Choroid plexus epithelial cell (primary cell): ENCODE measurements around the gene ARHGAP8.

Experiments
- DNase-seq: peaks from one replicate; pipeline ENCODE4 v3.0.0-alpha.2; 2010; ENCODE audit warnings: low read depth
- H3K4me3 ChIP-seq: 2 replicates; pipeline ENCODE4 v1.5.1; 2011; ENCODE audit warnings: low read depth, mild to moderate bottlenecking, control low read depth, low read length, moderate library complexity
- TF ChIP-seq, protein P1 (sequence below): conservative IDR thresholded peaks from 2 replicates; pipeline ENCODE4 v1.5.1; 2011; ENCODE audit warnings: low read depth, mild to moderate bottlenecking, control low read depth, inconsistent platforms, low read length, moderate library complexity

Gene ARHGAP8

DNA sequence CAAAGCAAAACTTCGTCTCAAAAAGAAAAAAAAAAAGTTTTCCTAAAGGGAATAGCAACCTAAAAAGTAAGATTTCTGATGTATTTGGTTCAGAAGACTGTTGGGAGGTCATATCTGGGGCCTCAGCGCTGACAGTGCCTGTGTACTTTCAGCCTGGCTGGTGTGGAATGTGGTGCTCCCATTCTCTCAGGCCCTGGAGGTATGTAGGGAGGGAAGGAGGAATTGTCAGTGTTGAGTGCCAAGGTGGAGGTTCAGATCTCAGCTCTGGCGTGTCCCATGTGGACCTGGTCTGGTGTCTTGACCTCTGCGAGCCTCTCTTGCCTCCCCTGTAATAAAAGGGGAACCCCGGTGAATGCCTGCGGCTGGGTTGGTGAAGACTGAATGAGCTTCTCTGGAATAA lies 28.0 kb upstream of the ARHGAP8 start:
- TF ChIP-seq, protein P1, sequence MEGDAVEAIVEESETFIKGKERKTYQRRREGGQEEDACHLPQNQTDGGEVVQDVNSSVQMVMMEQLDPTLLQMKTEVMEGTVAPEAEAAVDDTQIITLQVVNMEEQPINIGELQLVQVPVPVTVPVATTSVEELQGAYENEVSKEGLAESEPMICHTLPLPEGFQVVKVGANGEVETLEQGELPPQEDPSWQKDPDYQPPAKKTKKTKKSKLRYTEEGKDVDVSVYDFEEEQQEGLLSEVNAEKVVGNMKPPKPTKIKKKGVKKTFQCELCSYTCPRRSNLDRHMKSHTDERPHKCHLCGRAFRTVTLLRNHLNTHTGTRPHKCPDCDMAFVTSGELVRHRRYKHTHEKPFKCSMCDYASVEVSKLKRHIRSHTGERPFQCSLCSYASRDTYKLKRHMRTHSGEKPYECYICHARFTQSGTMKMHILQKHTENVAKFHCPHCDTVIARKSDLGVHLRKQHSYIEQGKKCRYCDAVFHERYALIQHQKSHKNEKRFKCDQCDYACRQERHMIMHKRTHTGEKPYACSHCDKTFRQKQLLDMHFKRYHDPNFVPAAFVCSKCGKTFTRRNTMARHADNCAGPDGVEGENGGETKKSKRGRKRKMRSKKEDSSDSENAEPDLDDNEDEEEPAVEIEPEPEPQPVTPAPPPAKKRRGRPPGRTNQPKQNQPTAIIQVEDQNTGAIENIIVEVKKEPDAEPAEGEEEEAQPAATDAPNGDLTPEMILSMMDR, result no peak
- no peak for DNase-seq

DNA sequence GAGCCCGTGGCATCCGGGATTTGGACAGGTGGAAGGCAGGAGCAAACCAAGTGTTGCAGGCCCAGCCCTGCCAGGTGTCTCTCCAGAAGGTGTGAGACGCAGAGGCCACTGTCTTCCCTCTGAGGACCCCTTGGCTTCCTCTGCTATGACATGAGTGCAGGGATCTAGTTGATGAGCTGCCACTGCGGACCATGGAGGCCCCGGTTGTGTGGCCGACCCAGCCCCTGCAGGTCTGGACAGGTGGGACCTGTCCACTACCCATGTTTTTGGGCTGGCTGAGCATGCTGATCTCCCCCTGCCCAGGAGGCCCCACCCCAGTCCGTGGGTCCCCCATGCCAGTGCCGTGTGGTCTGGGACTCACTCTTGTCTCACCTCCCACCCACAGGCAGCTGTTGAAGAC lies 27.5 kb upstream of the ARHGAP8 start:
- no peak overlapping the region for H3K4me3 ChIP-seq
- DNase-seq, result no peak
- TF ChIP-seq, protein P1, result no peak

More for the DNA sequence above, 28.0 kb upstream of the ARHGAP8 start:
- no peak overlapping the region for H3K4me3 ChIP-seq

DNA sequence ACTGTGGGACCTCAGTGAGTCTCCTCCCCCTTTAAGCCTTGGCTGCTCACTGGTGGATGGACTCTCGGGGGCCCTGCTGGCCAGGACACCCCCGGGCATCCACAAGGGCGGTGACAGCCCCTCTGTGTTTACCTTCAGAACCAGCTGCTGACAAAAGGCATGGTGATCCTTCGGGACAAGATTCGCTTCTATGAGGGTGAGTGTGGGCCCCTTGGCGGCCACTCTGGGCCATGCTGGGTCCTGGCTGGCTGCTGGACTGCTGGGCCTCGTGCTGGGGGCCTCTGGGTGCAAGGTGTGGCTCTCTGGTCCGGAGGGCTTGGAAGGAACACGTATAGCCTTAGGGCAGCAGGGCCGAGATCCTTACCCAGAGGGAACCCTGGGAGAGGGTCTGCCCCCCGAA lies 25.9 kb upstream of the ARHGAP8 start:
- TF ChIP-seq, protein P1, result no peak
- no peak for DNase-seq
- H3K4me3 ChIP-seq, result no peak overlapping the region

DNA sequence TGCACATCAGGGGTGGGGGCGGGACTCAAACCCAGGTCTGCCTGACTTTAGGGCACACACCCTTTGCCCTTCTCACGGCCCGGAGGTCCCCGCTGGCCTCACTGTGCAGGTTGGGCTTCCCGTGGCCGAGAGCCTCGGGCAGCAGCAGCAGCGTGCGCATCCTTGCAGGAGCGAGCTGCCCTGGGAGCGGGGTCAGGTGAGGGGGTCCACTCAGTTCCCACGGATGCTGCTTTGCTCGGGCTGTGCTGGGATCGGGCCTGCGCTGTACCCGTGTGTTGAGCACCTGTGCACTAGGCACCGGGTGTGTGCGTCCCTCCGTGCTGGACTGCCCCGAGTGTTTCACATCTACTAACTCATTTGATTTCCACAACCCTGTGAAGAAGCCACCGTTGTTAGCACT lies 25.2 kb upstream of the ARHGAP8 start:
- TF ChIP-seq, protein P1, result no peak
- H3K4me3 ChIP-seq, result no peak overlapping the region
- no peak for DNase-seq

DNA sequence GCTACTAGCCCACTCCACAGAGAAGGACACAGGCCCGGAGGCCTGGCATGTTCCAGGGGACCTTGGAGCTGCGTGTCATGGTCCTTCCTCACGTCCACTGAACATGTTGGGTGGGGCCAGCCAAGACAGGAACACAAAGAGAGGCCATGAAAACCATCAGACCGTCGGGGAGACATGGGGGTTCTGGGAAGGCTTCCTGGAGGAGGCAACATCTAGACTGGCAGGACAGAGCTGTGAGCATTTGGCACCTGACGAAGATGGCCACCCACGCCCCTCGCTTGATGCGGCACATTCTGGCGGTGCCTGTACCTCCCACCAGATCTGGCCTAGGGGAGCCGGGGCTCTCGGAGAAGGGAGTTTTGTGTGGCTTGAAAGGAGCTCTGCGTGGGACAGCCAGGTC lies 24.7 kb upstream of the ARHGAP8 start:
- DNase-seq, result no peak
- no peak overlapping the region for H3K4me3 ChIP-seq
- TF ChIP-seq, protein P1, result no peak

DNA sequence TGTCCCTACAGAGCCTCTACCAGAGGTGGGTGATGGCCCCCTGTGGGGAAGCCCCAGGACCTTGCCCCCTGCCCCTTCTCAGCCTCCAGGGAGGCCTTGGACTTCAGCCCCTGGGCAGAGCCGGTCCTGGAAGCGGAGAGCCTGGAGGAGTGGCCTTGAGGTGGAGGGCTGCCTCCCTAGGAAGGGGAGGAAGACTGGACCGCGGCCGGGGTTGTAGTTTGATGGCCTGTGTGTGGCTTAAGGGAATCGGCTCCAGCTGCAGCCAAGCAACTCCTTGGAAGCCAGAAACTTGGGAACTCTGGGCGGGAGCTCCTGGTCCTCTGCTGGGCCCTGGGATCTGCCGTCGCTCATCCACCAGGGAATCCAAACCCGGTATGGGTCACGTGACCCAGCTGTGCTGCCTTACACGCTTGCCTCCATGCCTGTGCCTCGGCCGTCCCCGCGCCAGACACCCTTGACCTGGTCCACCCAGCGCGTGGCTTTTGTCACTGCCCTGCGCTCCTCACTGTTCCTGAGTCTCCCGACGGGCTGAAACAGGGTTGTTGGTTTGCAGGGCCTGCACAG lies 23.5 kb upstream of the ARHGAP8 start:
- H3K4me3 ChIP-seq, result no peak overlapping the region
- no peak for DNase-seq
- TF ChIP-seq, protein P1, result no peak

DNA sequence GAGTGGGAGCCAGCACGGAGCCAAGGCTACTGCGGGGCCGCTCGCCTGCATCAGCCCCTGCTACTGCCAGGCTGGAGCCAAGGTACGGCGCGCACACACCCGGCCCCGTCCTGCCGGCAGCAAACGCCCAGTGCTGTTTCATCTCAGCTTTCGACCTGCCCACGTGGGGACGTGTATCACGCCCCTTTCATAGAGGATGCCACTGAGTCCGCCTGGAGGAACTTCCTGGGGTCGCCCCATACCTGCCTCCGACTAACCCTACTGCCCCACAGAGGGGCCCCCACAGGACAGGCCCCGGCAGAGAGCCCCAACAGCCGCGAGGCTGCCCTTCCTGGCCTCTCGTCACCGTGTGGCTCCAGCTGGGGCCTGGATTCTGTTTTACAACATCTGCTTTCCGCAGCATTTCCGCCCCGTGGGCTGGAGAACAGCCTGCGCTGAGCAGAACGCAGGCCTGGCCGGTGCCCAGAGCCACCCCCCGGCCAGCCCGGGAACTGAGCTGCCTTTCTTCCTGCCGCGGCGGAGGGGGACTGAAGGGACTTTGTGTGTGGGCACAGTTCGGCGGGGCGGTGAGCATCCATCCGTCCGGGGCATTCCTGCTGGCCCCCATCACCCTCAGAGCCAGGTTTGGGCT lies 22.9 kb upstream of the ARHGAP8 start:
- peak; percentile 79 for DNase-seq
- TF ChIP-seq, protein P1, result peak; percentile 65
- H3K4me3 ChIP-seq, result peak overlapping the region; percentile 13
